MCF 10A (cell line): ENCODE results near the gene SH3BP4. TPM values are rescaled to one million over a fixed set of nuclear protein-coding genes. Genes with fewer than 3 reads are reported as not detected.
A peak's percentile ranks its signal among the peaks of the same experiment; 100 is the strongest.

Experiments
- BruUV-seq: library from RNA; stranded (reverse); fragments of 400-500 nt; replicated peaks from 2 replicates; lab custom pipeline; 2021; lab: Mats Ljungman, UMichigan
- CTCF ChIA-PET: fragments of 300-600 bp; sonication (Branson Sonifier 250); formaldehyde crosslinking; extraction: SDS; loops from one replicate; lab custom pipeline; 2021; ENCODE audit warnings: antibody characterized with exemption, inconsistent platforms; lab: Yijun Ruan, JAX
- POLR2A ChIA-PET: fragments of 300-600, 350-650 bp; sonication (Branson Sonifier 250); formaldehyde crosslinking; extraction: SDS; loops from one replicate; lab custom pipeline; 2020; ENCODE audit warnings: antibody characterized with exemption, inconsistent platforms; lab: Yijun Ruan, JAX
- DNase-seq: peaks from one replicate; pipeline ENCODE4 v3.0.0-alpha.2; 2018; ENCODE audit not compliant: unreplicated experiment
- H3K27ac Mint-ChIP-seq: one replicate; pipeline ENCODE4 v1.8.0; 2022; ENCODE audit warnings: mild to moderate bottlenecking, low read depth, mixed read lengths; ENCODE audit not compliant: unreplicated experiment
- H3K27me3 Mint-ChIP-seq: one replicate; pipeline ENCODE4 v1.8.0; 2022; ENCODE audit warnings: mixed read lengths; ENCODE audit not compliant: insufficient read depth, unreplicated experiment
- H3K36me3 Mint-ChIP-seq: one replicate; pipeline ENCODE4 v1.8.0; 2022; ENCODE audit warnings: mild to moderate bottlenecking, moderate library complexity, mixed read lengths; ENCODE audit not compliant: insufficient read depth, unreplicated experiment
- H3K4me1 Mint-ChIP-seq: one replicate; pipeline ENCODE4 v1.8.0; 2022; ENCODE audit warnings: mixed read lengths; ENCODE audit not compliant: insufficient read depth, unreplicated experiment
- H3K4me3 Mint-ChIP-seq: one replicate; pipeline ENCODE4 v1.8.0; 2022; ENCODE audit warnings: mild to moderate bottlenecking, moderate library complexity, mixed read lengths; ENCODE audit not compliant: unreplicated experiment
- H3K9me3 Mint-ChIP-seq: one replicate; pipeline ENCODE4 v1.8.0; 2022; ENCODE audit warnings: mixed read lengths; ENCODE audit not compliant: unreplicated experiment
- CTCF ChIP-seq: fragments of 200-600 bp; IDR thresholded peaks from one replicate; pipeline ENCODE4 v1.8.0; 2022; ENCODE audit warnings: antibody characterized with exemption, mild to moderate bottlenecking; ENCODE audit not compliant: unreplicated experiment
- intact Hi-C: fragments of 100-400 bp; cut with micrococcal nuclease; formaldehyde crosslinking; loops from 2 replicates; pipeline ENCODE4 v1.14.1; 2022
- total RNA-seq: library from RNA; stranded (reverse); gene quantifications from 2 replicates; pipeline ENCODE4 v1.2.3, GENCODE V29; 2022

The SH3BP4 gene
- total RNA-seq, 1 experiment from 2014 or later = 59.7 TPM

GRCh38 chr2:235044501-235045271 is 92.9 kb downstream of the SH3BP4 start:
- intact Hi-C loops = no loop called here
- peaks cover 14% of the 10 kb centered on the region for H3K4me1 Mint-ChIP-seq
- H3K27ac Mint-ChIP-seq = no peak overlapping the region

DNA sequence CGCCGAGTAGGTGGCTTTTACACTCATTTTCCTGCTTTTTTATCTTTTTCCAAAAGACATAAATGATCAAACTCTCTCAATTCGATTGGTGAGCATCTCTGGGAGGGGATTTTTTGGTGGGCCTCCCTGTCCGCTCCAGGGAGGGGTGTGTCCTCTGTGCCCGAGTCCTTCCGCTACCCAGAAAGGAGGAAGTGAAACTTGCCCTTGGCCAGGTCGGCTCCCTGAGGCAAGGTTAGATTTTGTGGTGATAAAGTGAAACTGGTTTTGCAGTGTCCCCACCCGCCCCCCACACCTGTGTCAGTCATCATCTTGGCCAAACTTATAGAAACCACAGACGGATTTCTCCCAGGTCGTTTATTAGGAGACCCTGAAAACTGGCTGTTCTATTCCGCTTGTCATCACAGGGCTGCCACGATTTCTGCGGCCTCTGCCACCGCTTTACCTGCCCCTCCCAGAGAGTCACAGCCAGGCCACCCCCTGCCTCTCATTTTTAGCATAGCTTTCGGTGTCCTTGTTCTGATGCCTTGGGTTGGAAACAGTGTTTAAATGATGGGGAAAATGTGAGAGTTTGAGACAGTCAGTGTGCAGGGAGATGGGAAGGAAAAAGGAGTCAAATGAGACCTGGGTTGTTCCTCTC is 93.6 kb downstream of the SH3BP4 start:
- H3K27me3 Mint-ChIP-seq = no peaks in the 10 kb centered on the region
- peaks cover 16% of the 10 kb centered on the region for H3K4me1 Mint-ChIP-seq
- ChIA-PET CTCF (no interaction called here), POLR2A (no interaction called here)
- peak overlapping the region; percentile 63 for H3K27ac Mint-ChIP-seq
- DNase-seq = no peak
- H3K9me3 Mint-ChIP-seq = no peaks in the 10 kb centered on the region
- H3K36me3 Mint-ChIP-seq = peaks cover 44% of the 10 kb centered on the region
- BruUV-seq = no TSS peak
- no peak for TF ChIP-seq CTCF
- H3K4me3 Mint-ChIP-seq = no peak overlapping the region
- intact Hi-C loops = no loop called here

More at GRCh38 chr2:235044501-235045271, 92.9 kb downstream of the SH3BP4 start:
- Mint-ChIP-seq H3K27me3 (no peaks in the 10 kb centered on the region), H3K4me3 (no peak overlapping the region), H3K36me3 (peaks cover 49% of the 10 kb centered on the region), H3K9me3 (no peaks in the 10 kb centered on the region)
- no peak for DNase-seq
- POLR2A ChIA-PET = no interaction called here
- no TSS peak for BruUV-seq
- CTCF ChIA-PET = no interaction called here
- no peak for TF ChIP-seq CTCF

- Mint-ChIP-seq H3K4me1 (peaks cover 19% of the 10 kb centered on the region), H3K27me3 (no peaks in the 10 kb centered on the region), H3K27ac (peak overlapping the region; percentile 63), H3K9me3 (no peaks in the 10 kb centered on the region), H3K4me3 (no peak overlapping the region), H3K36me3 (peaks cover 39% of the 10 kb centered on the region)
- no peak for TF ChIP-seq CTCF
- ChIA-PET POLR2A (no interaction called here), CTCF (no interaction called here)
- intact Hi-C loops = no loop called here
- no peak for DNase-seq
- no TSS peak for BruUV-seq
These were observed 94.1 kb downstream of the SH3BP4 start for GRCh38 chr2:235045973-235046343.

- Mint-ChIP-seq H3K27ac (no peak overlapping the region), H3K9me3 (no peaks in the 10 kb centered on the region), H3K4me1 (peaks cover 25% of the 10 kb centered on the region), H3K4me3 (no peak overlapping the region), H3K36me3 (peaks cover 33% of the 10 kb centered on the region), H3K27me3 (no peaks in the 10 kb centered on the region)
- no peak for TF ChIP-seq CTCF
- BruUV-seq = no TSS peak
- ChIA-PET POLR2A (no interaction called here), CTCF (interaction anchor here (0.7 kb wide), 1 partner anchor 896 kb away, joined by 4 read pairs; no protein-coding TSS in a partner anchor)
- intact Hi-C loops = no loop called here
- DNase-seq = no peak
These were observed 94.8 kb downstream of the SH3BP4 start for GRCh38 chr2:235046589-235046988.
